Nephron progenitor cell (in vitro differentiated cells): Measurements from ENCODE around the gene GSPT1.
"Not testable (repeated sequence)": the region's sequence is repeated elsewhere in the genome, so short reads cannot be mapped to it uniquely, and the experiment has no call there.

Experiments
- DNase-seq: peaks from one replicate; pipeline ENCODE4 v3.0.0; 2021
- H3K27ac Mint-ChIP-seq: 2 replicates; pipeline ENCODE4 v1.8.0; 2021; ENCODE audit warnings: mild to moderate bottlenecking, moderate library complexity, mixed read lengths
- H3K27me3 Mint-ChIP-seq: 2 replicates; pipeline ENCODE4 v1.8.0; 2021; ENCODE audit warnings: mild to moderate bottlenecking, low read depth, mixed read lengths; ENCODE audit not compliant: poor library complexity
- H3K36me3 Mint-ChIP-seq: 2 replicates; pipeline ENCODE4 v1.8.0; 2021; ENCODE audit warnings: low read depth, mixed read lengths
- H3K4me1 Mint-ChIP-seq: 2 replicates; pipeline ENCODE4 v1.8.0; 2021; ENCODE audit warnings: mixed read lengths
- H3K4me3 Mint-ChIP-seq: 2 replicates; pipeline ENCODE4 v1.8.0; 2021; ENCODE audit warnings: mild to moderate bottlenecking, moderate library complexity, mixed read lengths
- H3K9me3 Mint-ChIP-seq: 2 replicates; pipeline ENCODE4 v1.8.0; 2021; ENCODE audit warnings: mild to moderate bottlenecking, moderate library complexity, mixed read lengths
- TF ChIP-seq, protein P1 (sequence below): fragments of 200-600 bp; sonication (generic); IDR thresholded peaks from 2 replicates; pipeline ENCODE4 v1.5.0; 2021; ENCODE audit warnings: antibody characterized with exemption

The GSPT1 gene

GRCh38 chr16:11956558-11956957 is 40.8 kb upstream of the GSPT1 start:
- peaks cover 5% of the 10 kb centered on the region for H3K27me3 Mint-ChIP-seq
- TF ChIP-seq, protein P1, sequence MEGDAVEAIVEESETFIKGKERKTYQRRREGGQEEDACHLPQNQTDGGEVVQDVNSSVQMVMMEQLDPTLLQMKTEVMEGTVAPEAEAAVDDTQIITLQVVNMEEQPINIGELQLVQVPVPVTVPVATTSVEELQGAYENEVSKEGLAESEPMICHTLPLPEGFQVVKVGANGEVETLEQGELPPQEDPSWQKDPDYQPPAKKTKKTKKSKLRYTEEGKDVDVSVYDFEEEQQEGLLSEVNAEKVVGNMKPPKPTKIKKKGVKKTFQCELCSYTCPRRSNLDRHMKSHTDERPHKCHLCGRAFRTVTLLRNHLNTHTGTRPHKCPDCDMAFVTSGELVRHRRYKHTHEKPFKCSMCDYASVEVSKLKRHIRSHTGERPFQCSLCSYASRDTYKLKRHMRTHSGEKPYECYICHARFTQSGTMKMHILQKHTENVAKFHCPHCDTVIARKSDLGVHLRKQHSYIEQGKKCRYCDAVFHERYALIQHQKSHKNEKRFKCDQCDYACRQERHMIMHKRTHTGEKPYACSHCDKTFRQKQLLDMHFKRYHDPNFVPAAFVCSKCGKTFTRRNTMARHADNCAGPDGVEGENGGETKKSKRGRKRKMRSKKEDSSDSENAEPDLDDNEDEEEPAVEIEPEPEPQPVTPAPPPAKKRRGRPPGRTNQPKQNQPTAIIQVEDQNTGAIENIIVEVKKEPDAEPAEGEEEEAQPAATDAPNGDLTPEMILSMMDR, result no peak
- no peaks in the 10 kb centered on the region for H3K9me3 Mint-ChIP-seq
- H3K27ac Mint-ChIP-seq, result no peak overlapping the region
- no peak overlapping the region for H3K4me3 Mint-ChIP-seq
- DNase-seq, result no peak
- peaks cover 6% of the 10 kb centered on the region for H3K36me3 Mint-ChIP-seq
- H3K4me1 Mint-ChIP-seq, result peaks cover 10% of the 10 kb centered on the region

GRCh38 chr16:11955713-11956123 is 40.0 kb upstream of the GSPT1 start:
- Mint-ChIP-seq H3K27me3 (peaks cover 5% of the 10 kb centered on the region), H3K36me3 (peaks cover 6% of the 10 kb centered on the region), H3K9me3 (no peaks in the 10 kb centered on the region), H3K27ac (peak overlapping the region; percentile 65), H3K4me1 (peaks cover 12% of the 10 kb centered on the region), H3K4me3 (no peak overlapping the region)
- TF ChIP-seq, protein P1, result no peak
- no peak for DNase-seq

DNA sequence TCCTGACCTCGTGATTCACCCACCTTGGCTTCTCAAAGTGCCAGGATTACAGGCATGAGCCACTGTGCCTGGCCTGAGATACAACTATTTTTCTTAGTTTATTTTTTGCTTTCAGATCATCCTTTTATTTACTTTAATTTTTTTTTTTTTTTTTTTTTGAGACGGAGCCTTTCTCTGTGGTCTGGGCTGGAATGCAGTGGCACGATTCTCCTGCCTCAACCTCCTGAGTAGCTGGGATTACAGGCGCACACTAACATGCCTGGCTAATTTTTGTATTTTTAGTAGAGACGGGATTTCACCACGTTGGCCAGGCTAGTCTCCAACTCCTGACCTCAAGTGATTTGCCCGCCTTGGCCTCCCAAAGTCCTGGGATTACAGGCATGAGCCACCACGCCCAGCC is 37.8 kb upstream of the GSPT1 start:
- H3K36me3 Mint-ChIP-seq, H3K27ac Mint-ChIP-seq, H3K4me3 Mint-ChIP-seq, DNase-seq, H3K27me3 Mint-ChIP-seq, H3K9me3 Mint-ChIP-seq: not testable (repeated sequence)
- peaks cover 21% of the 10 kb centered on the region for H3K4me1 Mint-ChIP-seq

DNA sequence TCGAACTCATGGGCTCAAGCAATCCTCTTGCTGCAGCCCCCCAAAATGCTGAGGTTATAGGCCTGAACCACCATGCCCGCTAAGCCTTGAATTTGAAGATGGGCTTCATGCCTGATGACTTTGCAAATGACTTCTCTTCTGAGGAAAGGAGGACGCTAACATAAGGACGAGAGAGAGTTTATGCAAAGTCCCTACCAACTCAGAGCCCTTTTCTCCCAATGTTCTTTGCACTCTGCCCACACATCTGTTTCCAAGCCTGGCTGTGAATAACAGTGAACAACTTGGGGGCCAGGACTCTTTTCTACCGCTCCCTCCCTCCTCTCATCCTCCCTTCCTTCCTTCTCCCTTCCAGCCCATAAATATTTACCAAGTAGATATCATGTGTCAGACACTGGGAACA is 34.6 kb upstream of the GSPT1 start:
- H3K27ac Mint-ChIP-seq, result peak overlapping the region; percentile 15
- H3K27me3 Mint-ChIP-seq, result peaks cover 5% of the 10 kb centered on the region
- H3K4me3 Mint-ChIP-seq, result no peak overlapping the region
- no peak for DNase-seq
- H3K4me1 Mint-ChIP-seq, result peaks cover 24% of the 10 kb centered on the region
- no peaks in the 10 kb centered on the region for H3K9me3 Mint-ChIP-seq
- H3K36me3 Mint-ChIP-seq, result no peaks in the 10 kb centered on the region
- TF ChIP-seq, protein P1, result no peak

- DNase-seq, result peak; percentile 27
- Mint-ChIP-seq H3K36me3 (no peaks in the 10 kb centered on the region), H3K27me3 (peaks cover 5% of the 10 kb centered on the region), H3K9me3 (no peaks in the 10 kb centered on the region), H3K4me3 (no peak overlapping the region), H3K4me1 (peaks cover 24% of the 10 kb centered on the region), H3K27ac (no peak overlapping the region)
- TF ChIP-seq, protein P1, result peak; percentile 34
These were observed 33.8 kb upstream of the GSPT1 start for GRCh38 chr16:11949527-11949926.

- no peak overlapping the region for H3K4me3 Mint-ChIP-seq
- H3K27me3 Mint-ChIP-seq, result peaks cover 5% of the 10 kb centered on the region
- DNase-seq, result no peak
- H3K27ac Mint-ChIP-seq, result no peak overlapping the region
- H3K36me3 Mint-ChIP-seq, result no peaks in the 10 kb centered on the region
- H3K4me1 Mint-ChIP-seq, result peaks cover 24% of the 10 kb centered on the region
- TF ChIP-seq, protein P1, result no peak
- no peaks in the 10 kb centered on the region for H3K9me3 Mint-ChIP-seq
These were observed 33.1 kb upstream of the GSPT1 start for GRCh38 chr16:11948819-11949218.
